K562 (cell line): Measurements from ENCODE around the gene PNMA8B. TPM values are rescaled to one million over a fixed set of nuclear protein-coding genes. Genes with fewer than 3 reads are reported as not detected.

Source experiments
- FOXA3 ChIP-seq, 2 experiments: fragments of 450-650 bp in 1 of 2; sonication (generic) in 1 of 2; formaldehyde crosslinking; IDR thresholded peaks in 1 of 2; conservative IDR thresholded peaks in 1 of 2; 2 replicates each; pipeline versions ENCODE4 v1.4.0 to v1.8.0; 2020 to 2022; ENCODE audit warnings: mild to moderate bottlenecking in 2 of 2, missing genetic modification reagents in 1 of 2
- NCOA4 ChIP-seq: fragments of 450-650 bp; IDR thresholded peaks from 2 replicates; pipeline ENCODE4 v1.6.1; 2018; ENCODE audit warnings: mild to moderate bottlenecking; ENCODE audit not compliant: partially characterized antibody
- POLR2H ChIP-seq: IDR thresholded peaks from 2 replicates; pipeline ENCODE4 v1.6.1; 2016; ENCODE audit warnings: missing genetic modification characterization, low read depth, mild to moderate bottlenecking, control low read depth, missing compliant biosample characterization, moderate library complexity
- RBBP5 ChIP-seq: fragments of 200-600 bp; sonication (generic); IDR thresholded peaks from 2 replicates; pipeline ENCODE4 v1.6.1; 2012; ENCODE audit warnings: borderline replicate concordance, mild to moderate bottlenecking, low read length, control low read depth, inconsistent platforms; ENCODE audit not compliant: insufficient read depth, poor library complexity, severe bottlenecking
- ZBTB7A ChIP-seq: IDR thresholded peaks from 2 replicates; pipeline ENCODE4 v1.6.1; 2011; ENCODE audit warnings: low read depth, mild to moderate bottlenecking, low read length, moderate library complexity, borderline replicate concordance; ENCODE audit not compliant: control insufficient read depth
- ZNF124 ChIP-seq: sonication (generic); formaldehyde crosslinking; IDR thresholded peaks from 2 replicates; pipeline ENCODE4 v1.8.1; 2022; ENCODE audit warnings: missing genetic modification reagents
- ZNF311 ChIP-seq: fragments of 250-450 bp; sonication (Bioruptor Pico); IDR thresholded peaks from 2 replicates; pipeline ENCODE4 v1.4.0; 2020; ENCODE audit warnings: mild to moderate bottlenecking, moderate library complexity
- polyA plus RNA-seq, 8 experiments: library from polyadenylated mRNA; depleted of rRNA in 4 of 8; stranded (reverse) in 5 of 8; unstranded in 3 of 8; fragments of >200 nt; fragmentation: Nextera tagmentation in 2 of 8; fragmentation: Illumina TruSeq in 1 of 8; extraction: Ambion mirVana in 2 of 8; extraction: Trizol in 1 of 8; gene quantifications; 2 replicates each; pipeline versions ENCODE4 v1.2.1 to v1.2.3, GENCODE V29; 2011 to 2014; ENCODE audit warnings: inconsistent platforms in 1 of 8, missing spikeins in 1 of 8
- total RNA-seq, 7 experiments: library from RNA; depleted of rRNA in 6 of 7; stranded (reverse); fragments of >200 nt in 6 of 7; fragmentation: Illumina TruSeq in 2 of 7; extraction: Trizol in 2 of 7; gene quantifications; 2 replicates each; pipeline versions ENCODE4 v1.2.1 to v1.2.3, GENCODE V29; 2011 to 2021; ENCODE audit warnings: low replicate concordance in 1 of 7
- TF ChIP-seq, protein P1 (sequence below): fragments of 450-650 bp; IDR thresholded peaks from 2 replicates; pipeline ENCODE4 v1.6.1; 2017; ENCODE audit warnings: antibody characterized with exemption, mild to moderate bottlenecking
- TF ChIP-seq, protein P2 (sequence below): fragments of 250-450 bp; sonication (Bioruptor Pico); IDR thresholded peaks from 2 replicates; pipeline ENCODE4 v1.8.0; 2021; ENCODE audit warnings: moderate library complexity, mild to moderate bottlenecking, inconsistent platforms
- TF ChIP-seq, protein P3 (sequence below), 2 experiments: IDR thresholded peaks; 2 replicates each; pipeline ENCODE4 v1.6.1; 2012; ENCODE audit warnings: improper control_type of control experiment in 2 of 2, low read depth in 2 of 2, low read length in 2 of 2, borderline replicate concordance in 1 of 2
- TF ChIP-seq, protein P4 (sequence below): fragments of 450-650 bp; IDR thresholded peaks from 2 replicates; pipeline ENCODE4 v1.7.1; 2018; ENCODE audit warnings: mild to moderate bottlenecking, low read depth; ENCODE audit not compliant: partially characterized antibody
- TF ChIP-seq, protein P5 (sequence below): fragments of 450-650 bp; conservative IDR thresholded peaks from 2 replicates; pipeline ENCODE4 v1.6.1; 2016; ENCODE audit warnings: missing genetic modification characterization, low read depth, mild to moderate bottlenecking, control low read depth, missing compliant biosample characterization

The PNMA8B gene
- total and polyA plus RNA-seq, 9 of the 15 experiments (the other 6 are each of a cell fraction or from before 2014, with no cell fraction given): not detected

DNA sequence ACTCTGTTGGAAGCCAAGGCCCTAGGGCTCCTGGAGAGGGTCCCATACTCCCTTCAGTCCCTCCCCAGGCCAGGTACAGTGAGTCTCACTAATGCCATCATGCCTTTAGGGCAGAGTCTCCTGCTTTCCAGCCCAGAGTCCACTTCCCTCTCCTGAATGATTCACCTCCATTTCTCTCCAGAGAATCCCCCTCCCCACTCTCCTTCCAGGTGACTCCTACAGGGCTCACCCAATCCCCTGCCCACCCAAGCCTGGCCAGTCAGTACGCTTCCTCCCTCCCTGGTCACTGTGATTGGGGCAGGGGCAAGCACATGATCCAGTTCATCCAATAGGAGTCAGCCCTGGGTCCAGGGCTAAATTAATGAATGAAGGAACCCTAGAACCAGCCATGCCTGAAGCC lies 35.0 kb upstream of the PNMA8B start (continued):
- TF ChIP-seq, protein P1, sequence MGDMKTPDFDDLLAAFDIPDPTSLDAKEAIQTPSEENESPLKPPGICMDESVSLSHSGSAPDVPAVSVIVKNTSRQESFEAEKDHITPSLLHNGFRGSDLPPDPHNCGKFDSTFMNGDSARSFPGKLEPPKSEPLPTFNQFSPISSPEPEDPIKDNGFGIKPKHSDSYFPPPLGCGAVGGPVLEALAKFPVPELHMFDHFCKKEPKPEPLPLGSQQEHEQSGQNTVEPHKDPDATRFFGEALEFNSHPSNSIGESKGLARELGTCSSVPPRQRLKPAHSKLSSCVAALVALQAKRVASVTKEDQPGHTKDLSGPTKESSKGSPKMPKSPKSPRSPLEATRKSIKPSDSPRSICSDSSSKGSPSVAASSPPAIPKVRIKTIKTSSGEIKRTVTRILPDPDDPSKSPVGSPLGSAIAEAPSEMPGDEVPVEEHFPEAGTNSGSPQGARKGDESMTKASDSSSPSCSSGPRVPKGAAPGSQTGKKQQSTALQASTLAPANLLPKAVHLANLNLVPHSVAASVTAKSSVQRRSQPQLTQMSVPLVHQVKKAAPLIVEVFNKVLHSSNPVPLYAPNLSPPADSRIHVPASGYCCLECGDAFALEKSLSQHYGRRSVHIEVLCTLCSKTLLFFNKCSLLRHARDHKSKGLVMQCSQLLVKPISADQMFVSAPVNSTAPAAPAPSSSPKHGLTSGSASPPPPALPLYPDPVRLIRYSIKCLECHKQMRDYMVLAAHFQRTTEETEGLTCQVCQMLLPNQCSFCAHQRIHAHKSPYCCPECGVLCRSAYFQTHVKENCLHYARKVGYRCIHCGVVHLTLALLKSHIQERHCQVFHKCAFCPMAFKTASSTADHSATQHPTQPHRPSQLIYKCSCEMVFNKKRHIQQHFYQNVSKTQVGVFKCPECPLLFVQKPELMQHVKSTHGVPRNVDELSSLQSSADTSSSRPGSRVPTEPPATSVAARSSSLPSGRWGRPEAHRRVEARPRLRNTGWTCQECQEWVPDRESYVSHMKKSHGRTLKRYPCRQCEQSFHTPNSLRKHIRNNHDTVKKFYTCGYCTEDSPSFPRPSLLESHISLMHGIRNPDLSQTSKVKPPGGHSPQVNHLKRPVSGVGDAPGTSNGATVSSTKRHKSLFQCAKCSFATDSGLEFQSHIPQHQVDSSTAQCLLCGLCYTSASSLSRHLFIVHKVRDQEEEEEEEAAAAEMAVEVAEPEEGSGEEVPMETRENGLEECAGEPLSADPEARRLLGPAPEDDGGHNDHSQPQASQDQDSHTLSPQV: no peak
- TF ChIP-seq ZNF124 (CRISPR knock-in tag): no peak
- TF ChIP-seq, protein P2, sequence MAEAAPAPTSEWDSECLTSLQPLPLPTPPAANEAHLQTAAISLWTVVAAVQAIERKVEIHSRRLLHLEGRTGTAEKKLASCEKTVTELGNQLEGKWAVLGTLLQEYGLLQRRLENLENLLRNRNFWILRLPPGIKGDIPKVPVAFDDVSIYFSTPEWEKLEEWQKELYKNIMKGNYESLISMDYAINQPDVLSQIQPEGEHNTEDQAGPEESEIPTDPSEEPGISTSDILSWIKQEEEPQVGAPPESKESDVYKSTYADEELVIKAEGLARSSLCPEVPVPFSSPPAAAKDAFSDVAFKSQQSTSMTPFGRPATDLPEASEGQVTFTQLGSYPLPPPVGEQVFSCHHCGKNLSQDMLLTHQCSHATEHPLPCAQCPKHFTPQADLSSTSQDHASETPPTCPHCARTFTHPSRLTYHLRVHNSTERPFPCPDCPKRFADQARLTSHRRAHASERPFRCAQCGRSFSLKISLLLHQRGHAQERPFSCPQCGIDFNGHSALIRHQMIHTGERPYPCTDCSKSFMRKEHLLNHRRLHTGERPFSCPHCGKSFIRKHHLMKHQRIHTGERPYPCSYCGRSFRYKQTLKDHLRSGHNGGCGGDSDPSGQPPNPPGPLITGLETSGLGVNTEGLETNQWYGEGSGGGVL (CRISPR knock-in tag): no peak
- TF ChIP-seq RBBP5: no peak
- no peak for TF ChIP-seq NCOA4
- TF ChIP-seq, protein P3, sequence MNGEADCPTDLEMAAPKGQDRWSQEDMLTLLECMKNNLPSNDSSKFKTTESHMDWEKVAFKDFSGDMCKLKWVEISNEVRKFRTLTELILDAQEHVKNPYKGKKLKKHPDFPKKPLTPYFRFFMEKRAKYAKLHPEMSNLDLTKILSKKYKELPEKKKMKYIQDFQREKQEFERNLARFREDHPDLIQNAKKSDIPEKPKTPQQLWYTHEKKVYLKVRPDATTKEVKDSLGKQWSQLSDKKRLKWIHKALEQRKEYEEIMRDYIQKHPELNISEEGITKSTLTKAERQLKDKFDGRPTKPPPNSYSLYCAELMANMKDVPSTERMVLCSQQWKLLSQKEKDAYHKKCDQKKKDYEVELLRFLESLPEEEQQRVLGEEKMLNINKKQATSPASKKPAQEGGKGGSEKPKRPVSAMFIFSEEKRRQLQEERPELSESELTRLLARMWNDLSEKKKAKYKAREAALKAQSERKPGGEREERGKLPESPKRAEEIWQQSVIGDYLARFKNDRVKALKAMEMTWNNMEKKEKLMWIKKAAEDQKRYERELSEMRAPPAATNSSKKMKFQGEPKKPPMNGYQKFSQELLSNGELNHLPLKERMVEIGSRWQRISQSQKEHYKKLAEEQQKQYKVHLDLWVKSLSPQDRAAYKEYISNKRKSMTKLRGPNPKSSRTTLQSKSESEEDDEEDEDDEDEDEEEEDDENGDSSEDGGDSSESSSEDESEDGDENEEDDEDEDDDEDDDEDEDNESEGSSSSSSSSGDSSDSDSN (IDR thresholded peaks at IDR 0.05; ENCODE audit: borderline replicate concordance in 1 of 2, low read depth in 2 of 2, low read length in 2 of 2): no peak
- no peak for TF ChIP-seq ZBTB7A
- TF ChIP-seq POLR2H (tag): no peak
- no peak for TF ChIP-seq FOXA3 (CRISPR knock-in tag; conservative IDR thresholded peaks at IDR 0.05 in 1 of 2, IDR thresholded peaks at IDR 0.05 in 1 of 2)
- TF ChIP-seq, protein P4, sequence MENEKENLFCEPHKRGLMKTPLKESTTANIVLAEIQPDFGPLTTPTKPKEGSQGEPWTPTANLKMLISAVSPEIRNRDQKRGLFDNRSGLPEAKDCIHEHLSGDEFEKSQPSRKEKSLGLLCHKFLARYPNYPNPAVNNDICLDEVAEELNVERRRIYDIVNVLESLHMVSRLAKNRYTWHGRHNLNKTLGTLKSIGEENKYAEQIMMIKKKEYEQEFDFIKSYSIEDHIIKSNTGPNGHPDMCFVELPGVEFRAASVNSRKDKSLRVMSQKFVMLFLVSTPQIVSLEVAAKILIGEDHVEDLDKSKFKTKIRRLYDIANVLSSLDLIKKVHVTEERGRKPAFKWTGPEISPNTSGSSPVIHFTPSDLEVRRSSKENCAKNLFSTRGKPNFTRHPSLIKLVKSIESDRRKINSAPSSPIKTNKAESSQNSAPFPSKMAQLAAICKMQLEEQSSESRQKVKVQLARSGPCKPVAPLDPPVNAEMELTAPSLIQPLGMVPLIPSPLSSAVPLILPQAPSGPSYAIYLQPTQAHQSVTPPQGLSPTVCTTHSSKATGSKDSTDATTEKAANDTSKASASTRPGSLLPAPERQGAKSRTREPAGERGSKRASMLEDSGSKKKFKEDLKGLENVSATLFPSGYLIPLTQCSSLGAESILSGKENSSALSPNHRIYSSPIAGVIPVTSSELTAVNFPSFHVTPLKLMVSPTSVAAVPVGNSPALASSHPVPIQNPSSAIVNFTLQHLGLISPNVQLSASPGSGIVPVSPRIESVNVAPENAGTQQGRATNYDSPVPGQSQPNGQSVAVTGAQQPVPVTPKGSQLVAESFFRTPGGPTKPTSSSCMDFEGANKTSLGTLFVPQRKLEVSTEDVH: no peak
- TF ChIP-seq, protein P5, sequence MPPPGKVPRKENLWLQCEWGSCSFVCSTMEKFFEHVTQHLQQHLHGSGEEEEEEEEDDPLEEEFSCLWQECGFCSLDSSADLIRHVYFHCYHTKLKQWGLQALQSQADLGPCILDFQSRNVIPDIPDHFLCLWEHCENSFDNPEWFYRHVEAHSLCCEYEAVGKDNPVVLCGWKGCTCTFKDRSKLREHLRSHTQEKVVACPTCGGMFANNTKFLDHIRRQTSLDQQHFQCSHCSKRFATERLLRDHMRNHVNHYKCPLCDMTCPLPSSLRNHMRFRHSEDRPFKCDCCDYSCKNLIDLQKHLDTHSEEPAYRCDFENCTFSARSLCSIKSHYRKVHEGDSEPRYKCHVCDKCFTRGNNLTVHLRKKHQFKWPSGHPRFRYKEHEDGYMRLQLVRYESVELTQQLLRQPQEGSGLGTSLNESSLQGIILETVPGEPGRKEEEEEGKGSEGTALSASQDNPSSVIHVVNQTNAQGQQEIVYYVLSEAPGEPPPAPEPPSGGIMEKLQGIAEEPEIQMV (tag): no peak
- no peak for TF ChIP-seq ZNF311
